Fibroblast of skin of left biceps (primary cell): Measurements from ENCODE around the gene DUSP16.

Experiments
- DNase-seq, 2 experiments: peaks; one replicate each; pipeline ENCODE4 v3.0.0-alpha.2; 2013; ENCODE audit warnings: low read depth in 2 of 2

DUSP16 gene

GRCh38 chr12:12442548-12443071 lies 120.1 kb downstream of the DUSP16 start:
- no peak for DNase-seq

GRCh38 chr12:12441843-12442461 lies 120.7 kb downstream of the DUSP16 start:
- no peak for DNase-seq

GRCh38 chr12:12441429-12441807 lies 121.2 kb downstream of the DUSP16 start:
- DNase-seq: no peak

- no peak for DNase-seq
Measured at GRCh38 chr12:12440784-12441428, 121.8 kb downstream of the DUSP16 start.

GRCh38 chr12:12439636-12440035 lies 123.0 kb downstream of the DUSP16 start:
- DNase-seq: no peak

GRCh38 chr12:12436831-12437345 lies 125.8 kb downstream of the DUSP16 start:
- no peak for DNase-seq

- DNase-seq: no peak
Measured at GRCh38 chr12:12433203-12433731, 129.4 kb downstream of the DUSP16 start.

- peak; percentile 54 to 58 for DNase-seq
Measured at GRCh38 chr12:12432364-12432763, 130.3 kb downstream of the DUSP16 start.

GRCh38 chr12:12428961-12429657 lies 133.6 kb downstream of the DUSP16 start:
- no peak for DNase-seq

GRCh38 chr12:12428047-12428446 lies 134.6 kb downstream of the DUSP16 start:
- no peak for DNase-seq

GRCh38 chr12:12427568-12427967 lies 135.1 kb downstream of the DUSP16 start:
- no peak for DNase-seq

GRCh38 chr12:12425616-12426015 lies 137.0 kb downstream of the DUSP16 start:
- DNase-seq: no peak

- no peak for DNase-seq
Measured at GRCh38 chr12:12425001-12425400, 137.7 kb downstream of the DUSP16 start.
